ENCODE measurements around the gene HSP90B1. TPM values are rescaled to one million over a fixed set of nuclear protein-coding genes. Genes with fewer than 3 reads are reported as not detected.

Gene HSP90B1
- polyA plus RNA-seq (2012; ENCODE audit: insufficient read length, low read depth): 336 TPM

DNA sequence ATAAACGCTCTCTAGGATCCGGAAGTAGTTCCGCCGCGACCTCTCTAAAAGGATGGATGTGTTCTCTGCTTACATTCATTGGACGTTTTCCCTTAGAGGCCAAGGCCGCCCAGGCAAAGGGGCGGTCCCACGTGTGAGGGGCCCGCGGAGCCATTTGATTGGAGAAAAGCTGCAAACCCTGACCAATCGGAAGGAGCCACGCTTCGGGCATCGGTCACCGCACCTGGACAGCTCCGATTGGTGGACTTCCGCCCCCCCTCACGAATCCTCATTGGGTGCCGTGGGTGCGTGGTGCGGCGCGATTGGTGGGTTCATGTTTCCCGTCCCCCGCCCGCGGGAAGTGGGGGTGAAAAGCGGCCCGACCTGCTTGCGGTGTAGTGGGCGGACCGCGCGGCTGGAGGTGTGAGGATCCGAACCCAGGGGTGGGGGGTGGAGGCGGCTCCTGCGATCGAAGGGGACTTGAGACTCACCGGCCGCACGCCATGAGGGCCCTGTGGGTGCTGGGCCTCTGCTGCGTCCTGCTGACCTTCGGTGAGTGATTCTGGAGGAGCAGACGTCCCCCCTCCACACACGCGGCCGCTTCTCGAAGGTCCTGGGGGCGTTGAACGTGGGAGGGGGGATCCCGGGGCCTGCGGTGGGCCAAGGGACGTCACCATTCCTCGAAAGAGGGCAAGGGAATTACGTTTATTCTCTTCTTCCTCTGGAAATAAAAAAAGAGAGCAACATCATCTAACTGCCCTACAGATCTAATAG is at the start of gene HSP90B1:
TSS of gene HSP90B1 (plus strand) at position 377 of the 753 bp plus-strand sequence. CDS start at position 483, 106 bp downstream.
- TF ChIP-seq FOXP2 (optimal IDR thresholded peaks at IDR 0.05; ENCODE audit: borderline replicate concordance, extremely low read depth, extremely low read length, insufficient read depth) (peak; percentile 44), TAF1 (IDR thresholded peaks at IDR 0.05; ENCODE audit: borderline replicate concordance, insufficient read depth, low read length) (peak; percentile 79; the same call in 1 of the 2 replicates), SIN3A (IDR thresholded peaks at IDR 0.05; ENCODE audit: borderline replicate concordance, insufficient read depth, low read length) (peak; percentile 93; the same call in 1 of the 2 replicates), POLR2AphosphoS5 (IDR thresholded peaks at IDR 0.05; ENCODE audit: low read depth, low read length) (peak; percentile 96)
- TF ChIP-seq, protein P1, sequence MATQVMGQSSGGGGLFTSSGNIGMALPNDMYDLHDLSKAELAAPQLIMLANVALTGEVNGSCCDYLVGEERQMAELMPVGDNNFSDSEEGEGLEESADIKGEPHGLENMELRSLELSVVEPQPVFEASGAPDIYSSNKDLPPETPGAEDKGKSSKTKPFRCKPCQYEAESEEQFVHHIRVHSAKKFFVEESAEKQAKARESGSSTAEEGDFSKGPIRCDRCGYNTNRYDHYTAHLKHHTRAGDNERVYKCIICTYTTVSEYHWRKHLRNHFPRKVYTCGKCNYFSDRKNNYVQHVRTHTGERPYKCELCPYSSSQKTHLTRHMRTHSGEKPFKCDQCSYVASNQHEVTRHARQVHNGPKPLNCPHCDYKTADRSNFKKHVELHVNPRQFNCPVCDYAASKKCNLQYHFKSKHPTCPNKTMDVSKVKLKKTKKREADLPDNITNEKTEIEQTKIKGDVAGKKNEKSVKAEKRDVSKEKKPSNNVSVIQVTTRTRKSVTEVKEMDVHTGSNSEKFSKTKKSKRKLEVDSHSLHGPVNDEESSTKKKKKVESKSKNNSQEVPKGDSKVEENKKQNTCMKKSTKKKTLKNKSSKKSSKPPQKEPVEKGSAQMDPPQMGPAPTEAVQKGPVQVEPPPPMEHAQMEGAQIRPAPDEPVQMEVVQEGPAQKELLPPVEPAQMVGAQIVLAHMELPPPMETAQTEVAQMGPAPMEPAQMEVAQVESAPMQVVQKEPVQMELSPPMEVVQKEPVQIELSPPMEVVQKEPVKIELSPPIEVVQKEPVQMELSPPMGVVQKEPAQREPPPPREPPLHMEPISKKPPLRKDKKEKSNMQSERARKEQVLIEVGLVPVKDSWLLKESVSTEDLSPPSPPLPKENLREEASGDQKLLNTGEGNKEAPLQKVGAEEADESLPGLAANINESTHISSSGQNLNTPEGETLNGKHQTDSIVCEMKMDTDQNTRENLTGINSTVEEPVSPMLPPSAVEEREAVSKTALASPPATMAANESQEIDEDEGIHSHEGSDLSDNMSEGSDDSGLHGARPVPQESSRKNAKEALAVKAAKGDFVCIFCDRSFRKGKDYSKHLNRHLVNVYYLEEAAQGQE (IDR thresholded peaks at IDR 0.05; ENCODE audit: insufficient read depth in 1 of 2, low read depth in 2 of 2, low read length in 2 of 2): no peak

DNA sequence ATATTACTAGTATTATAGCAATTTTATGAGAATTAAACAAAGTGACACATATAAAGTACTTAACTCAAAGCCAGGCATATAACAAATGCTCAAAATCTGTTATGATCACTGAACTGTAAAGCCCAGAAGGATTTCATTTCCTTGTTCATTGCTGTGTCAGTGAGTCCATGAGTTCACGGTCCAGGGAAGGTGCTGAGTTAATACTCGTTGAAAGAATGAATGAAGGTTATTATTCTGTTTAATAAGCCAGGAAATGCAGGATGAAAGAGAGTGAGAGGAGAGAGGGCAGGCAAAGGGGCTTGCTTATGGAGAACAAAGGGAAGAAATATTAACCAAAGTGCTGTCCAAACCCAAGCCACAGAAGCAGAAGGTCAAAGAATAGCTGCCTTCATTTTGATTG is 48.9 kb upstream of the HSP90B1 start:
- TF ChIP-seq POLR2AphosphoS5 (IDR thresholded peaks at IDR 0.05; ENCODE audit: low read depth, low read length): no peak
- TF ChIP-seq, protein P1 (IDR thresholded peaks at IDR 0.05; ENCODE audit: insufficient read depth in 1 of 2, low read depth in 2 of 2, low read length in 2 of 2): no peak
- no peak for TF ChIP-seq SIN3A (IDR thresholded peaks at IDR 0.05; ENCODE audit: borderline replicate concordance, insufficient read depth, low read length)
- TF ChIP-seq FOXP2 (optimal IDR thresholded peaks at IDR 0.05; ENCODE audit: borderline replicate concordance, extremely low read depth, extremely low read length, insufficient read depth): no peak
- TF ChIP-seq TAF1 (IDR thresholded peaks at IDR 0.05; ENCODE audit: borderline replicate concordance, insufficient read depth, low read length): no peak

DNA sequence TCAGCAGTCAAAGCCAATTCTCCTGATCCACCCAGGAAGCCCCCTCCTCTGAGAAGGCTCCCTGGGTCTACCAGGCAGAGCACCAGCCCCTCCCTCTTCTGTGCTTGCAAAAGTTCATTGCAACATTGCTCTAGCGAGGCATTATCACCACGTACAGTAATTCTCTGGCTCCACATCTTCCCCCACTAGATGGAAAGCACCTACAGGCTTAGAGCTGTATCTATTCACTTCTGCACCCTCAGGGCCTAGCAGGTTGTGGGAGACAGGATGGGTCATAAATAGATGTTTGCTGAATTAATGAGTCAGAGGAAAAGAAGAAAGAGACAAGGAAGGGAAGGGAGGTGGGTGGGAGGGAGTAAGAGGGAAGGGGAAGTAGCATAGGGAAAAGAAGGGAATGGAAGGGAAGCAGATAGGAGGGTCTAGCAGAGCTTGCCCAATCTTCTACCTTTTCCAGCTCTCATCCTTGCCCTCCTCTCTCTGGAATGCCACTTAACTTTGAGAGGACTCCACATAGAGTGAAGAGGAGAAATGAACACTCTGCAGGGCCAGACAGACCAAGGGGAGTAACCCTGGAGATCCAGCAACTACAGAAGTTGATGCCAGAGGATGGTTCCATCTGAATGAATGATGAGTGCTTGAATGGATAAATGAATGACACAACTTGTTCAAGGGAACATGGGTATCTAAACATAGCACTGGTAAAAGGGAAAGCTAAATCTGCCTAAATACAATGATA is 47.2 kb upstream of the HSP90B1 start:
- TF ChIP-seq, protein P1 (IDR thresholded peaks at IDR 0.05; ENCODE audit: insufficient read depth in 1 of 2, low read depth in 2 of 2, low read length in 2 of 2): no peak
- TF ChIP-seq POLR2AphosphoS5 (IDR thresholded peaks at IDR 0.05; ENCODE audit: low read depth, low read length): no peak
- no peak for TF ChIP-seq TAF1 (IDR thresholded peaks at IDR 0.05; ENCODE audit: borderline replicate concordance, insufficient read depth, low read length)
- no peak for TF ChIP-seq SIN3A (IDR thresholded peaks at IDR 0.05; ENCODE audit: borderline replicate concordance, insufficient read depth, low read length)
- TF ChIP-seq FOXP2 (optimal IDR thresholded peaks at IDR 0.05; ENCODE audit: borderline replicate concordance, extremely low read depth, extremely low read length, insufficient read depth): no peak

DNA sequence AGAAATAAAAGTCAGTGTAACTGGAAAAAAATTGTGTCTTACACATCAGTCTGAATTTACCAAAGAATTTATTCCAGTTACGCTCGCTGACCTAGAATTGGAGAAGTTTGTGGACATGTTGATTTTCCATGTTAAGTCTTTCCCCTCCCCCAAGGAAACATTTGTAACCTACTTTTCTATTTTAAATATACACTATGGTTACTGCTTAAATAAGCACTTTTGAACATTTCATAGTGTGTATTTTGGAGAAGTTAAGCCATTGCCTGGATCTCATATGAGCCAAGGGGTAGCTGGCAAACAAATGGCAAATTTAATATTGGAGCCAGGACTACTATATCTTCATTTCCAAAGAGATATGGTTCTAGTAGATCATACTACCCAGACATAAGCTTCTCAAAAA is 46.3 kb upstream of the HSP90B1 start:
- no peak for TF ChIP-seq POLR2AphosphoS5 (IDR thresholded peaks at IDR 0.05; ENCODE audit: low read depth, low read length)
- TF ChIP-seq, protein P1 (IDR thresholded peaks at IDR 0.05; ENCODE audit: insufficient read depth in 1 of 2, low read depth in 2 of 2, low read length in 2 of 2): no peak
- no peak for TF ChIP-seq TAF1 (IDR thresholded peaks at IDR 0.05; ENCODE audit: borderline replicate concordance, insufficient read depth, low read length)
- TF ChIP-seq FOXP2 (optimal IDR thresholded peaks at IDR 0.05; ENCODE audit: borderline replicate concordance, extremely low read depth, extremely low read length, insufficient read depth): no peak
- TF ChIP-seq SIN3A (IDR thresholded peaks at IDR 0.05; ENCODE audit: borderline replicate concordance, insufficient read depth, low read length): no peak
